ENCODE results near the gene VPS25.

- TF ChIP-seq POLR2AphosphoS5 (IDR thresholded peaks at IDR 0.05) (no peak), CTCF (IDR thresholded peaks at IDR 0.05) (no peak), POLR2A (IDR thresholded peaks at IDR 0.05) (no peak), EP300 (IDR thresholded peaks at IDR 0.05) (no peak)
Measured at GRCh38 chr17:42748202-42748907, 24.9 kb upstream of the VPS25 start.

All from upper lobe of left lung (tissue), 4 donors.